ENCODE data around the gene UXS1.
"Not testable (repeated sequence)": the region's sequence is repeated elsewhere in the genome, so short reads cannot be mapped to it uniquely, and the experiment has no call there.

The UXS1 gene

DNA sequence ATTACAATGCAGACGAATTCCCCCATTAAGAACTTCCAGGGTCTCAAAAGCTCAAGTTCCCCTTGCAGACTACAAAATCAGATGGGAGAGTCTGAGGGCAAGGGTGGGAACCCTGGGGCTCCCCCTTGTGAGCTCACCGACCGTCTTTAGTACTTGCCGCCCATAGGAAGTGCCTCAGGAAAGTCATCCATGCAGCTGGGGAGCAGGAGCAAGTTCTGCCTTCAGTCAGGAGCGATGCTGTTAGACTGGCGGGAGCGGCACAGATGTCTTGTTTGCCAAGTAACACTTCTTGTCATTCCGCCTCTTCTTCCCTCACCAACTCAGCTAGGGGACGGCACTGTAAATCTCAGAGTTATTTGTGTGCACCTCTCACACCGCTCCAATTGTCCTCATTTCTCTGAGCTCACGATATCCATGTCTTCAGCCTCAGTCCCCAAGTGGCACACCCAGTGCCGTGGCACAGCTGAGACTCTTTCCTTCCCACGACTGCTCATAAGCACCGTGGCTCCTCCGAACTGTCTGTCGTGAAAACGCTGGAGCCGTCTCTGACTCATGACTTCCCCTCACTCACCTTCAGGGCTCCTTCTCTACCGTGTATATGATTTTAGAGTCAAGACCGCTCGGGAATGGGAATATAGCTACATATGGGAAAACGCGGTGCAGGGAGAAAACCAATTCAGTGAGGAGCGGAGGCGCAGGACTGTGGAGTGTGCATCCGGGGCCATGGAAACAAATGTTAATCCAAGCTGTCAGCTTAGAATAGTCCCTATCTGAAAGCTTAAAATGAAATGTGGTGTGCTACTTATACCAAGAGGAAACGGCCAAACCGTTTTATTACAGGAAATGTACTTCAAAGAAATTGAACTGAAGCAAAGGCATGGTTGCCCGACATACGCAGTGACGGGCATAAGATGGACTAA lies 34.0 kb downstream of the UXS1 start:
- peak; percentile 54 for DNase-seq

GRCh38 chr2:106158871-106159270 lies 35.2 kb downstream of the UXS1 start:
- peak; percentile 15 for DNase-seq

GRCh38 chr2:106158131-106158530 lies 36.0 kb downstream of the UXS1 start:
- no peak for DNase-seq

DNA sequence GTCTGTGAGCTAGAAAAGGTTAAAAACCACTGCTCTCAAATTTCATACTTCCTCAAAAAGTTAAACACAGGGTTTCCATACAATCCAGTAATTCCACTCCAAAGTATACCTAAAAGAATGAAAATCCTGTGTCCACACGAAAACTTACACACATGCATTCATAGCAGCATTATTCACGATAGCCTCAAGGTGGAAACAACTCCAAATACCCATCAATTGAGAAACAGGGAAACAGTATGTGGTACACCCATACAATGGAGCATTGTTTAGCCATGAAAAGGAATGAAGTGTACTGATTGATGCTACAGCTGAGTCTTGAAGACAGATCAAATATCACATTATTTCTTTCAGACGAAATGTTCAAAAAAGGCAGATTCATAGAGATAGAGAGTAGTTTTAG lies 36.7 kb downstream of the UXS1 start:
- DNase-seq, result no peak

DNA sequence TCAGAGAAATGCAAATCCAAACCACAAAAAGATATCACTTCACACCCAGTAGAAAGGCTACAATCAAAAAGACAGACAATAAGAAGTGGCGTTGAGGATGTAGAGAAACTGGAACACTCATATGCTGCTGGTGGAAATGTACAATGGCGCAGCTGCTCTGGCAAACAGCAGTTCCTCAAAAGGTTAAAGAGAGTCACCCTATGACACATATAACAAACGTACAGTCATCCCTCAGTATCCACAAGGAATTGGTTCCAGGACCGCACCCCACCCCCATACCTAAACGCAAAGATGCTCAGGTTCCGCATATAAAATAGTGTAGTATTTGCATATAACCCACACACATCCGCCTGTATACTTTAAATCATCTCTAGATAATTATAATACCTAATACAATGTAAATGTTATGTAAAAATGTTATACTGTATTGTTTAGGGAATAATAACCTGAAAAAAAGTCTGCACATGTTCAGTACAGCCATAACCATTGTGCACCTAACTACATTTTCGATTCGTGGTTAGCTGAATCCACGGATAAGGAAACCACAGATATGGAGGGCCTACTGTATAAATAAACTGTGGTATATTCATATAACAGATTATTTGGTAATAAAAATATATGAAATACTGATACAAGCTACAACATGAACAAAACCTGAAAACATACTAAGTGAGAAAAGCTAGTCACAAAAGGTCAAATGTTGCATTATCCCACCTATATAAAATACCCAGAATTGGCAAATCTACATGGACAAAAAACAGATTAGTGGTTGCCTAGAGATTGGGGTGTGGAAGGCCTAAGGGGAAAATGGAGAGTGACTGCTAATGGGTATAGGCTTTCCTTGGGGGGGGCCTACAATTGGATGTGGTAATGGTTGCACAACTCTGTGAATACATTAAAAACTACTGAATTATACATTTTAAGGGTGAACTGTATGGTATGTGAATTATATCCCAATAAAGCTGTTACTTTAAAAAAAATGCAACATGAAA lies 37.5 kb downstream of the UXS1 start:
- DNase-seq, result no peak

GRCh38 chr2:106153781-106154180 lies 40.3 kb downstream of the UXS1 start:
- no peak for DNase-seq

GRCh38 chr2:106147665-106148064 lies 46.4 kb downstream of the UXS1 start:
- no peak for DNase-seq

GRCh38 chr2:106147159-106147558 lies 46.9 kb downstream of the UXS1 start:
- DNase-seq, result no peak

- DNase-seq, result peak; percentile 43
These were observed 49.3 kb downstream of the UXS1 start for GRCh38 chr2:106144621-106145331.

- DNase-seq, result no peak
These were observed 50.4 kb downstream of the UXS1 start for GRCh38 chr2:106143495-106144215.

DNA sequence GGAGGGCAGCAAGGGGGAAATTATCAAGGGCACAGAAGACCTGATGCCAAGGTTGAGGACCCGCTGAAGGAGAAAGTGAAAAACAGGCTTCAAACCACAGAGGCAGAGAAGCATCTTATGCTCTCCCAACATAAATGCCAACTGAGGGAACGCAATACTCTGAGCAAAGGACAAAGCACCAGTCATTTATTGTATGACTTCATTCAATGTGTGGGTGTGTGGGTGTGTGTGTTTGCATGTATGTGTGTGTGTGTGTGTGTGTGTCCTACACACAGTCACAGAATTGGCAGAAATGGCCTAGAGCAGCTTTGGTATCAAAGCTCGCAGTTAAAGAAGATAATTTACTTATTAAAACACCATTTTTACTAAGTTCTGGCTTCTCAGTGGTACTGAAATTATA lies 51.4 kb downstream of the UXS1 start:
- DNase-seq, result peak; percentile 28

DNA sequence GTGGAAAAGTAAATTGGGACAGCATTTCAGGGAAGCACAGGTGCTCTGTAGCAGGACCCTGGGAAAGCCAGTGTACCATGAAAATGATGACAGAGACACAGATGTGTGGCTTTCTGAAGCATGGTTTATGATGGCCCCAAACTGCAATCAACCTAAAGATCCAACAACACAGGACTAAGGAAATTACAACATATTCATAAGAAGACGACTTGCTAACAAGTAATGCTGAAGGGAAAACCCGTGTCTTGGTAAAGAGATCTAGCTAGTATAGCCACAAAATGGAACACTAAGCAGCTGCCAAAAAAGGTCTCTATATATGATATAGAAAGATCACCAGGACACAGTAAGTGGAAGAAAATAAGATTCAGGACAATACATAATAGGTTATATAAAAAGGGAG lies 53.2 kb downstream of the UXS1 start:
- no peak for DNase-seq

- DNase-seq, result no peak
These were observed 54.0 kb downstream of the UXS1 start for GRCh38 chr2:106140113-106140512.

- DNase-seq, result no peak
These were observed 54.7 kb downstream of the UXS1 start for GRCh38 chr2:106139238-106139935.

- no peak for DNase-seq
These were observed 55.4 kb downstream of the UXS1 start for GRCh38 chr2:106138543-106139237.

GRCh38 chr2:106137731-106138521 lies 56.2 kb downstream of the UXS1 start:
- no peak for DNase-seq

- DNase-seq, result not testable (repeated sequence)
These were observed 62.9 kb downstream of the UXS1 start for GRCh38 chr2:106131192-106131591.

- no peak for DNase-seq
These were observed 63.7 kb downstream of the UXS1 start for GRCh38 chr2:106130251-106130998.

GRCh38 chr2:106129592-106129991 lies 64.5 kb downstream of the UXS1 start:
- no peak for DNase-seq
